Mesothelial cell of epicardium (in vitro differentiated cells): ENCODE measurements around the gene EMILIN3. TPM values are rescaled to one million over a fixed set of nuclear protein-coding genes. Genes with fewer than 3 reads are reported as not detected.

Source experiments
- DNase-seq, 2 experiments: peaks; one replicate each; pipeline ENCODE4 v3.0.0; 2021; ENCODE audit warnings: low spot score in 2 of 2; ENCODE audit not compliant: unreplicated experiment in 2 of 2
- H3K27ac Mint-ChIP-seq: 2 replicates; pipeline ENCODE4 v1.8.0; 2021; ENCODE audit warnings: mixed read lengths
- H3K27me3 Mint-ChIP-seq: 2 replicates; pipeline ENCODE4 v1.8.0; 2021; ENCODE audit warnings: low read depth, mixed read lengths
- H3K36me3 Mint-ChIP-seq: 2 replicates; pipeline ENCODE4 v1.8.0; 2021; ENCODE audit warnings: mixed read lengths
- H3K4me1 Mint-ChIP-seq: 2 replicates; pipeline ENCODE4 v1.8.0; 2021; ENCODE audit warnings: mixed read lengths
- H3K4me3 Mint-ChIP-seq: 2 replicates; pipeline ENCODE4 v1.8.0; 2021; ENCODE audit warnings: mild to moderate bottlenecking, moderate library complexity, mixed read lengths
- H3K9me3 Mint-ChIP-seq: 2 replicates; pipeline ENCODE4 v1.8.0; 2021; ENCODE audit warnings: mixed read lengths
- total RNA-seq: library from RNA; stranded (reverse); gene quantifications from 3 replicates; pipeline ENCODE4 v1.2.1, GENCODE V29; 2021
- TF ChIP-seq, protein P1 (sequence below): fragments of 200-600 bp; sonication (generic); IDR thresholded peaks from one replicate; pipeline ENCODE4 v1.5.0; 2021; ENCODE audit warnings: antibody characterized with exemption; ENCODE audit not compliant: unreplicated experiment

EMILIN3 gene
- total RNA-seq, 1 donor from 2014 or later: 5.2 TPM

- no peaks in the 10 kb centered on the region for H3K9me3 Mint-ChIP-seq
- DNase-seq: no peak
- H3K4me1 Mint-ChIP-seq: no peaks in the 10 kb centered on the region
- TF ChIP-seq, protein P1, sequence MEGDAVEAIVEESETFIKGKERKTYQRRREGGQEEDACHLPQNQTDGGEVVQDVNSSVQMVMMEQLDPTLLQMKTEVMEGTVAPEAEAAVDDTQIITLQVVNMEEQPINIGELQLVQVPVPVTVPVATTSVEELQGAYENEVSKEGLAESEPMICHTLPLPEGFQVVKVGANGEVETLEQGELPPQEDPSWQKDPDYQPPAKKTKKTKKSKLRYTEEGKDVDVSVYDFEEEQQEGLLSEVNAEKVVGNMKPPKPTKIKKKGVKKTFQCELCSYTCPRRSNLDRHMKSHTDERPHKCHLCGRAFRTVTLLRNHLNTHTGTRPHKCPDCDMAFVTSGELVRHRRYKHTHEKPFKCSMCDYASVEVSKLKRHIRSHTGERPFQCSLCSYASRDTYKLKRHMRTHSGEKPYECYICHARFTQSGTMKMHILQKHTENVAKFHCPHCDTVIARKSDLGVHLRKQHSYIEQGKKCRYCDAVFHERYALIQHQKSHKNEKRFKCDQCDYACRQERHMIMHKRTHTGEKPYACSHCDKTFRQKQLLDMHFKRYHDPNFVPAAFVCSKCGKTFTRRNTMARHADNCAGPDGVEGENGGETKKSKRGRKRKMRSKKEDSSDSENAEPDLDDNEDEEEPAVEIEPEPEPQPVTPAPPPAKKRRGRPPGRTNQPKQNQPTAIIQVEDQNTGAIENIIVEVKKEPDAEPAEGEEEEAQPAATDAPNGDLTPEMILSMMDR: no peak
- peaks cover 40% of the 10 kb centered on the region for H3K36me3 Mint-ChIP-seq
- H3K27ac Mint-ChIP-seq: no peak overlapping the region
- no peak overlapping the region for H3K4me3 Mint-ChIP-seq
- no peaks in the 10 kb centered on the region for H3K27me3 Mint-ChIP-seq
These were observed 38.8 kb upstream of the EMILIN3 start for GRCh38 chr20:41405436-41405835.

DNA sequence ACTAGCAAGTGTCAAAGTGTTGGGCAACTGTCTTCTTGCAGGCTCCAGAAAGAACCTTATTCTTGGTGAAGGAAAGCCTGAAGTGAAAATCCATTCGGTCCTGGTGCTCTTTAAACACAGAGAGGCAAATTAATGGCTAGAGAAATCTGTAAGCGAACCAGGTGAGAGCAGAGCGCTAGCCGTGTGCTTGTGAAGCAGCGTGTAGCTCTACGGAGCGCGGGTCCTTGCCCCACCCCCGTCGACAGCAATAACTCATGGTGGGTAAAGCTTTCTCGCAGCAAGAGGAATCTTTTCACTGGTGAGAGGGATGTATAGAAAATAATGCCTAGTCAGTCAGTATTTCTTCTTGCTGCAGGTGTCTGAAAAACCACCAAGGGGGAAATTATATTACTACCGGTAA lies 37.0 kb upstream of the EMILIN3 start:
- Mint-ChIP-seq H3K4me3 (no peak overlapping the region), H3K27ac (no peak overlapping the region), H3K4me1 (no peaks in the 10 kb centered on the region), H3K36me3 (peaks cover 31% of the 10 kb centered on the region), H3K27me3 (no peaks in the 10 kb centered on the region), H3K9me3 (no peaks in the 10 kb centered on the region)
- no peak for DNase-seq
- TF ChIP-seq, protein P1: no peak

- no peaks in the 10 kb centered on the region for H3K27me3 Mint-ChIP-seq
- no peak for DNase-seq
- TF ChIP-seq, protein P1: no peak
- no peak overlapping the region for H3K27ac Mint-ChIP-seq
- H3K4me3 Mint-ChIP-seq: no peak overlapping the region
- H3K36me3 Mint-ChIP-seq: peaks cover 11% of the 10 kb centered on the region
- peaks cover 10% of the 10 kb centered on the region for H3K4me1 Mint-ChIP-seq
- no peaks in the 10 kb centered on the region for H3K9me3 Mint-ChIP-seq
These were observed 31.8 kb upstream of the EMILIN3 start for GRCh38 chr20:41398408-41398807.

DNA sequence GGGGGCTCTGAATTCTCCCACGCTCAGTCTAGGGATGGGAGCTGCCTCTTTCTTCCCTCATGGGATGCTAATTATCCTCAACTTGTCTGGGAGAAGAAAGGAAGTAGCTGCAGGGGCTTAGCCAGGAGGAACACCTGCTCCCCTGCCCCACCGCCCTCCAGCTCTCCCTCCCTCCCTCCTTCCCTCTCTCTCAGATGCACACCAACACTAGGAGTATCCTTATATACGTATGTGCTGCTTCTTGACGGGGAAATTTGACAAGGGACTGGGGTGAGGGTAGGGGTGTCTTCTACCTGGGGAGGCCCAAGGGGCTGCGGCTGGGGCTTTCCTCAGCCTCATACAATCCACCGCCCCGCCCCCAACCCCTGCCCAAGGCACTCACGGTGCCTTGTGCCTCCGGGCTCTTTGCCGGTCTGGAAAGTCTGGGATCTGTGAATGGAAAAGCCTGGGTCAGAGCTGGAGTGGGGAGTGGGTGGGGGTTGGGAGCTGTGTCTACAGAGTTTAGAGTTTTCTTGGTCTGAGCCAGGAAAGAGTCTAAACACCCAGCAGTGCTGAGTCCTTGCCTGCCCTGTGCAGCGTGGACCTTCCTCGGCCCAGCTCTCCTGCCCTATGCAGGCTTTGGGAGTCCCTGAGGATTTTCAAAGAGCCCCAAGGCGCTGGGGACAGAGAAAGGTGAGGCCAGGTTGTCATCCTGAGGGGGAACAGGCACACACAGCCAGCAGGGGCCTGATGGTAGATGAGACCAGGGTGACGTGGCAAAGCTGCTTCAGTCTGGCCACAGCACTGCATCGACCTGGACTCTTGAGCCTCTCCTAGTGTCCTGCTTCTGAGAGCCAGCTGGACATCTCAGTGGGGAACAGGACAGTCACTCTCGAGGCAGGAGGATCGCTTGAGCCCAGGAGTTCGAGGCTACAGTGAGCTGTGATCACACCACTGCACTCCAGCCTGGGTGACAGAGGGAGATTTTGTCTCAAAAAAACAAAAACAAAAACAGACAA lies 29.3 kb upstream of the EMILIN3 start:
- no peak overlapping the region for H3K27ac Mint-ChIP-seq
- peaks cover 19% of the 10 kb centered on the region for H3K4me1 Mint-ChIP-seq
- H3K36me3 Mint-ChIP-seq: no peaks in the 10 kb centered on the region
- H3K9me3 Mint-ChIP-seq: no peaks in the 10 kb centered on the region
- TF ChIP-seq, protein P1: no peak
- no peak overlapping the region for H3K4me3 Mint-ChIP-seq
- DNase-seq: no peak
- H3K27me3 Mint-ChIP-seq: no peaks in the 10 kb centered on the region

- H3K4me3 Mint-ChIP-seq: no peak overlapping the region
- H3K27ac Mint-ChIP-seq: no peak overlapping the region
- H3K27me3 Mint-ChIP-seq: no peaks in the 10 kb centered on the region
- no peak for DNase-seq
- no peaks in the 10 kb centered on the region for H3K9me3 Mint-ChIP-seq
- H3K4me1 Mint-ChIP-seq: peaks cover 19% of the 10 kb centered on the region
- TF ChIP-seq, protein P1: no peak
- no peaks in the 10 kb centered on the region for H3K36me3 Mint-ChIP-seq
These were observed 28.5 kb upstream of the EMILIN3 start for GRCh38 chr20:41394931-41395666.
